SK-N-SH (cell line): Measurements from ENCODE around the gene TMEM150C. TPM values are rescaled to one million over a fixed set of nuclear protein-coding genes. Genes with fewer than 3 reads are reported as not detected.

Source experiments
- CTCF ChIA-PET: fragments of 300-600, 350-600 bp; formaldehyde crosslinking; extraction: SDS; loops from one replicate; lab custom pipeline; 2021; lab: Yijun Ruan, JAX
- POLR2A ChIA-PET: fragments of 350-600 bp; sonication (Branson Sonifier 250); formaldehyde crosslinking; extraction: SDS; loops from one replicate; lab custom pipeline; 2020; ENCODE audit warnings: antibody characterized with exemption, inconsistent platforms; lab: Yijun Ruan, JAX
- DNase-seq: peaks from one replicate; pipeline ENCODE4 v3.0.0; 2012
- H2AFZ ChIP-seq: fragments of 200-600 bp; sonication (generic); 2 replicates; pipeline ENCODE4 v1.8.1; 2016; ENCODE audit warnings: antibody characterized with exemption, mild to moderate bottlenecking, low read depth
- H3F3A ChIP-seq: fragments of 200-600 bp; sonication (generic); replicated peaks from 2 replicates; pipeline ENCODE3; 2016; ENCODE audit warnings: antibody characterized with exemption, mild to moderate bottlenecking; ENCODE audit not compliant: insufficient read depth
- H3K27ac ChIP-seq, 2 experiments: fragments of 200-500 bp in 1 of 2; fragments of 200-600 bp in 1 of 2; sonication (Bioruptor generic) in 1 of 2; sonication (generic), shearing (Covaris generic) in 1 of 2; 2 replicates each; pipeline versions ENCODE4 v1.5.1 to v1.6.1; 2014 to 2016; ENCODE audit warnings: low read depth in 2 of 2, inconsistent platforms in 1 of 2, low read length in 1 of 2, mild to moderate bottlenecking in 1 of 2, mixed read lengths in 1 of 2
- H3K27me3 ChIP-seq: fragments of 200-600 bp; sonication (generic), shearing (Covaris generic); 2 replicates; pipeline ENCODE4 v1.6.1; 2016; ENCODE audit warnings: mixed run types; ENCODE audit not compliant: insufficient read depth
- H3K36me3 ChIP-seq, 2 experiments: fragments of 200-500 bp in 1 of 2; fragments of 200-600 bp in 1 of 2; sonication (Bioruptor generic) in 1 of 2; sonication (generic) in 1 of 2; replicated peaks in 1 of 2; 2 replicates each; pipeline versions ENCODE3 to v1.5.1; 2014 to 2016; ENCODE audit warnings: low read length in 1 of 2, mild to moderate bottlenecking in 1 of 2; ENCODE audit not compliant: insufficient read depth in 2 of 2, control insufficient read depth in 1 of 2
- H3K4me1 ChIP-seq, 2 experiments: fragments of 200-500 bp in 1 of 2; fragments of 200-600 bp in 1 of 2; sonication (Bioruptor generic) in 1 of 2; sonication (generic), shearing (Covaris generic) in 1 of 2; 2 replicates each; pipeline versions ENCODE4 v1.5.1 to v1.6.1; 2014 to 2016; ENCODE audit warnings: low read depth in 1 of 2, low read length in 1 of 2, mixed run types in 1 of 2; ENCODE audit not compliant: insufficient read depth in 2 of 2, control insufficient read depth in 1 of 2
- H3K4me2 ChIP-seq: fragments of 200-600 bp; sonication (generic), shearing (Covaris generic); 2 replicates; pipeline ENCODE4 v1.6.1; 2017; ENCODE audit warnings: mixed run types
- H3K4me3 ChIP-seq, 2 experiments: fragments of 200-500 bp in 1 of 2; fragments of 200-600 bp in 1 of 2; sonication (Bioruptor generic) in 1 of 2; sonication (generic), shearing (Covaris generic) in 1 of 2; 2 replicates each; pipeline versions ENCODE4 v1.5.1 to v1.8.1; 2014 to 2016; ENCODE audit warnings: low read depth in 2 of 2, inconsistent platforms in 1 of 2, low read length in 1 of 2, mild to moderate bottlenecking in 1 of 2, mixed read lengths in 1 of 2, moderate library complexity in 1 of 2
- H3K79me2 ChIP-seq: fragments of 200-600 bp; sonication (generic); 2 replicates; pipeline ENCODE4 v1.8.1; 2017; ENCODE audit warnings: mild to moderate bottlenecking; ENCODE audit not compliant: insufficient read depth
- H3K9ac ChIP-seq: fragments of 200-600 bp; sonication (generic); 2 replicates; pipeline ENCODE4 v1.6.1; 2017; ENCODE audit warnings: mixed run types
- H3K9me2 ChIP-seq: fragments of 200-600 bp; sonication (generic); 2 replicates; pipeline ENCODE4 v1.6.1; 2017; ENCODE audit warnings: mixed run types
- H3K9me3 ChIP-seq: fragments of 200-600 bp; sonication (generic); 2 replicates; pipeline ENCODE4 v1.6.1; 2017; ENCODE audit warnings: mixed run types, mild to moderate bottlenecking, moderate library complexity
- H4K20me1 ChIP-seq: fragments of 200-600 bp; sonication (generic); 2 replicates; pipeline ENCODE4 v1.6.1; 2017; ENCODE audit warnings: mild to moderate bottlenecking, mixed run types; ENCODE audit not compliant: insufficient read depth
- CHD2 ChIP-seq: fragments of 150-350 bp; IDR thresholded peaks from 2 replicates; pipeline ENCODE4 v1.6.1; 2018; ENCODE audit warnings: low read length; ENCODE audit not compliant: partially characterized antibody
- ELF1 ChIP-seq: IDR thresholded peaks from 2 replicates; pipeline ENCODE4 v1.4.0; 2012
- EP300 ChIP-seq, 2 experiments: IDR thresholded peaks; 2 replicates each; pipeline versions ENCODE4 v1.4.0 to v1.6.1; 2012; ENCODE audit warnings: borderline replicate concordance in 1 of 2, low read depth in 1 of 2, low read length in 1 of 2
- EZH2phosphoT487 ChIP-seq: fragments of 200-600 bp; sonication (generic); IDR thresholded peaks from 2 replicates; pipeline ENCODE4 v1.6.1; 2017; ENCODE audit warnings: low read depth, mixed run types, mild to moderate bottlenecking, antibody characterized with exemption, moderate library complexity, borderline replicate concordance
- FOSL2 ChIP-seq: IDR thresholded peaks from 2 replicates; pipeline ENCODE4 v1.4.0; 2012; ENCODE audit warnings: low read depth, mild to moderate bottlenecking, moderate library complexity, borderline replicate concordance
- FOXM1 ChIP-seq: IDR thresholded peaks from 2 replicates; pipeline ENCODE4 v1.4.0; 2012; ENCODE audit warnings: low read depth, mild to moderate bottlenecking
- GABPA ChIP-seq: IDR thresholded peaks from 2 replicates; pipeline ENCODE4 v1.4.0; 2012; ENCODE audit warnings: low read depth, mild to moderate bottlenecking
- JUND ChIP-seq: IDR thresholded peaks from 2 replicates; pipeline ENCODE4 v1.4.0; 2012
- MEF2A ChIP-seq: IDR thresholded peaks from 2 replicates; pipeline ENCODE4 v1.4.0; 2012; ENCODE audit warnings: low read depth, borderline replicate concordance
- MXI1 ChIP-seq: IDR thresholded peaks from 2 replicates; pipeline ENCODE4 v1.6.1; 2012; ENCODE audit warnings: mild to moderate bottlenecking, low read depth, low read length, improper control_type of control experiment
- NRF1 ChIP-seq: IDR thresholded peaks from 2 replicates; pipeline ENCODE4 v1.6.1; 2012; ENCODE audit warnings: low read depth, mild to moderate bottlenecking, low read length
- PBX3 ChIP-seq: IDR thresholded peaks from 2 replicates; pipeline ENCODE4; 2012
- RAD21 ChIP-seq: IDR thresholded peaks from 2 replicates; pipeline ENCODE4 v1.6.1; 2012; ENCODE audit warnings: mild to moderate bottlenecking, low read length
- RCOR1 ChIP-seq: fragments of 150-350 bp; IDR thresholded peaks from 2 replicates; pipeline ENCODE4 v1.6.1; 2017; ENCODE audit warnings: antibody characterized with exemption, low read length
- SMC3 ChIP-seq: IDR thresholded peaks from 2 replicates; pipeline ENCODE4 v1.6.1; 2012; ENCODE audit warnings: low read depth, low read length, improper control_type of control experiment
- TCF12 ChIP-seq: IDR thresholded peaks from 2 replicates; pipeline ENCODE4 v1.4.0; 2012
- USF1 ChIP-seq: IDR thresholded peaks from 2 replicates; pipeline ENCODE4 v1.4.0; 2012; ENCODE audit warnings: low read depth, borderline replicate concordance
- USF2 ChIP-seq: fragments of 150-350 bp; IDR thresholded peaks from 2 replicates; pipeline ENCODE4 v1.6.1; 2017; ENCODE audit warnings: antibody characterized with exemption, low read length, low read depth, borderline replicate concordance
- YY1 ChIP-seq: IDR thresholded peaks from 2 replicates; pipeline ENCODE4 v1.4.0; 2012; ENCODE audit warnings: low read depth, mild to moderate bottlenecking
- ZBTB33 ChIP-seq: IDR thresholded peaks from 2 replicates; pipeline ENCODE4 v1.4.0; 2012; ENCODE audit warnings: low read depth, borderline replicate concordance
- WGBS: methylation state at CpG from one replicate; pipeline ENCODE4 v1.1.6; 2017; ENCODE audit warnings: low lambda C conversion rate; 5-methylcytosine and 5-hydroxymethylcytosine counted together
- polyA plus RNA-seq, 3 experiments: library from polyadenylated mRNA; depleted of rRNA; stranded (reverse); fragments of >200 nt; gene quantifications; 2 replicates each; pipeline ENCODE4 v1.2.3, GENCODE V29; 2012

The TMEM150C gene
- polyA plus RNA-seq, 1 of the 3 experiments (the other 2 are of a cell fraction), result 1.0 TPM

GRCh38 chr4:82513382-82513781, 48.4 kb downstream of the TMEM150C start:
- TF ChIP-seq MEF2A (no peak), RAD21 (no peak), ELF1 (no peak), EZH2phosphoT487 (no peak), TCF12 (no peak), CHD2 (no peak)
- Histone ChIP-seq H3K27ac (no peak overlapping the region), H3K9ac (no peak overlapping the region), H3K9me2 (no peaks in the 10 kb centered on the region), H3K4me1 (no peaks in the 10 kb centered on the region; a peak in 1 of 4 replicates), H3K79me2 (no peaks in the 10 kb centered on the region), H3K4me3 (no peak overlapping the region), H3K36me3 (no peaks in the 10 kb centered on the region), H3F3A (no peaks in the 10 kb centered on the region), H3K9me3 (no peaks in the 10 kb centered on the region), H4K20me1 (no peaks in the 10 kb centered on the region), H3K4me2 (no peak overlapping the region), H2AFZ (no peak overlapping the region), H3K27me3 (no peaks in the 10 kb centered on the region)
- CTCF ChIA-PET, result interaction anchor here (0.7 to 1.2 kb wide), 2 partner anchors 42 to 561 kb away, joined by 3 read pairs; no protein-coding TSS in a partner anchor
- WGBS, result 72% methylated on average over 2 of the region's 2 CpGs
- POLR2A ChIA-PET, result no interaction called here
- no peak for DNase-seq

GRCh38 chr4:82510216-82510615, 51.6 kb downstream of the TMEM150C start:
- Histone ChIP-seq H3F3A (no peaks in the 10 kb centered on the region), H3K4me3 (no peak overlapping the region), H3K9me2 (no peaks in the 10 kb centered on the region), H3K4me1 (no peaks in the 10 kb centered on the region), H3K79me2 (no peaks in the 10 kb centered on the region), H3K9me3 (no peaks in the 10 kb centered on the region), H3K4me2 (no peak overlapping the region), H3K36me3 (no peaks in the 10 kb centered on the region), H3K27me3 (no peaks in the 10 kb centered on the region), H4K20me1 (no peaks in the 10 kb centered on the region), H2AFZ (no peak overlapping the region), H3K9ac (no peak overlapping the region), H3K27ac (no peak overlapping the region)
- DNase-seq, result no peak
- POLR2A ChIA-PET, result no interaction called here
- WGBS, result 89% methylated on average over 3 of the region's 3 CpGs
- TF ChIP-seq NRF1, result no peak
- TF ChIP-seq RCOR1, result no peak
- no peak for TF ChIP-seq GABPA
- TF ChIP-seq ELF1, result no peak
- TF ChIP-seq TCF12, result no peak
- TF ChIP-seq YY1, result no peak
- TF ChIP-seq EP300 (IDR thresholded peaks at IDR 0.05; ENCODE audit: borderline replicate concordance in 1 of 2, low read depth in 1 of 2, low read length in 1 of 2), result no peak
- no peak for TF ChIP-seq USF1
- no peak for TF ChIP-seq RAD21
- no peak for TF ChIP-seq MXI1
- TF ChIP-seq PBX3, result no peak
- no peak for TF ChIP-seq CHD2
- no peak for TF ChIP-seq USF2
- TF ChIP-seq ZBTB33, result no peak
- TF ChIP-seq SMC3, result no peak
- TF ChIP-seq MEF2A, result no peak
- no peak for TF ChIP-seq JUND
- TF ChIP-seq FOXM1, result no peak
- TF ChIP-seq FOSL2, result no peak
- CTCF ChIA-PET, result interaction anchor here (1.2 kb wide), 1 partner anchor 49 kb away, joined by 3 read pairs; no protein-coding TSS in a partner anchor
